Left hindlimb (tissue), 1 donor: ENCODE results near the gene ADGRA1.
A peak's percentile ranks its signal among the peaks of the same experiment; 100 is the strongest.
"Not testable (repeated sequence)": the region's sequence is repeated elsewhere in the genome, so short reads cannot be mapped to it uniquely, and the experiment has no call there.

Source experiments
- DNase-seq: peaks from one replicate; pipeline ENCODE4 v3.0.0-alpha.2; 2018

ADGRA1 gene

GRCh38 chr10:133097961-133098360 is 10.2 kb downstream of the ADGRA1 start:
- no peak for DNase-seq

GRCh38 chr10:133098426-133099124 is 10.9 kb downstream of the ADGRA1 start:
- no peak for DNase-seq

GRCh38 chr10:133099571-133099970 is 11.8 kb downstream of the ADGRA1 start:
- no peak for DNase-seq

DNA sequence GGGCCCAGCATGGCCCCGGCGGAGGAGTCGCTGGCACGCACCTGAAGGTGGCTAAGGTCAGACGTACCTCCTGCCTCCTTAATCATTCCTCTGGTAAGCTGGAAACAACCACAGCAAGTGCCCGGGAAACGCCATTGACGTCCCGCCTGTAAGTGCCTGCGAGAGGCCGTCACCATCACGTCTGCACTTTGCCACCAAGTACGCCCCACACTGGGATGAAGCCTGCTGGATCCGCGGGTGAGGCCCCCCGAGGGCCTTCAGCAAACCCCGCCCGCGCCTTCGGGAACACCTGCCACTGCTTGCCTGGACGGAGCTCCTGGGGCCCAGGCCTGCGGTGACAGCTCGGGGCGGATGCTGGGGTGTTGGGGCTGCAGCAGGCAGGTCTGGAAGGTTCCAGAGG is 12.5 kb downstream of the ADGRA1 start:
- no peak for DNase-seq

DNA sequence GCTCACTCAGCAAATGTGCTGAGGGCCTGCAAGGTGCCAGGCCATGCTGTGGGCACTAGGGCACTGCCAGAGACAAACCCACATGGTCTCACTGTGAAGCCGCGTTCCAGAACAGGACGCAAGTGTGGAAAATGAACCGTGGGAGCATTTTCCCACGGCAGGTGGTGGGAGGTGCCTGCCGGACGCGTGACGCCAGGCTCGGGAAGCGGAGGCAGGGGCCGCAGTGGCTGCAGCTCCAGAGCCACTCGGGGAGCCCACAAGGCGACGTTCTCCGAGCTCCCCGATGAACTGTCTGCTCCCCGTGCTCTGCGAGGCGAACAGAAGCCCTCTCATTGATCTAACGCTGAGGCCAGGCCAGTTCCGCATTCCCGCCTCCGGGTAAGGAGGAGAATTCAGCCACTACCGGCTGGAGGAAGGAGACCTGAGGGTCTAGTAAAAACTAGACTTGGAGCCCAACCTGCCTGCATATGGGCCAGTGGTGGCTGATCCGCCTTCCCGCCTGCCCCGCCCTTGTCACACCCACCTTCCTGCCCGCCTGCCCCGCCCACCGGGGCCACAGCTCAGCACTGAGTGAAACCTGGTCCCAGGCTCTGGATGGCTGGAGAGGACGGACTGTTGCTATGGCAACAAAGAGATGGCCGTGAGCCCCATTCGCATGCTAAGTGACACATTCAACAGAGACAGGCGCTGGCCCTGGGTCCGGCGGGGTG is 13.1 kb downstream of the ADGRA1 start:
- DNase-seq: no peak

GRCh38 chr10:133101416-133101810 is 13.7 kb downstream of the ADGRA1 start:
- DNase-seq: no peak

DNA sequence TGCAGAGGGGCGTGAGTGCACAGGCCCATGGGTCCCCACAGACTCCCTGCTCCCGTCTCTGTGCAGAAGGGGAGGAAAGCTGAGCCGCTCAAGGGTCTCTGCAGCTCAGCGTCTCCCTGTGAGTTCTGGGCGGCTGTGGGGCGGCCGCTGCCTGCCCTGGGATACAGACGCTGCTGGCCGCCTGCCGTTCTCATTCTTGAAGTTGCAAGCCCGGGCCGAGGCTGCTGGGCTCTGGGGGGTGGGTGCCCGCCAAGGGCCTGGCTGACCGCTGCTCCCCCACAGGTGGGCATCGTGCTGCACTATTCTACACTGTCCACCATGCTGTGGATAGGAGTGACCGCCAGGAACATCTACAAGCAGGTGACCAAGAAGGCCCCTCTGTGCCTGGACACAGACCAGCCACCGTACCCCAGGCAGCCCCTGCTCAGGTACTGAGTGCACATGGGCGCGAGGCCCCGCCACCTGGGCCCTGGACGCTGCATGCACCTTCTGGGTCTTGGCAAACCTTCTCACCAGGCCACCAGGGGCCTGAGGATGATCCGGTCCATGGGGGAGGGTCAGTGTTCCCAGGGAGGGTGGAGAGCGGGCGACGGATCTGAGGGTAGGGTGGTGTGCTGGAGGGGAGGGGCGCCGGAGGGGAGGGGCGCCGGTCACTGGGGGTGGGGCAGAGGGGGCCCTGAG is 14.8 kb downstream of the ADGRA1 start:
- no peak for DNase-seq

DNA sequence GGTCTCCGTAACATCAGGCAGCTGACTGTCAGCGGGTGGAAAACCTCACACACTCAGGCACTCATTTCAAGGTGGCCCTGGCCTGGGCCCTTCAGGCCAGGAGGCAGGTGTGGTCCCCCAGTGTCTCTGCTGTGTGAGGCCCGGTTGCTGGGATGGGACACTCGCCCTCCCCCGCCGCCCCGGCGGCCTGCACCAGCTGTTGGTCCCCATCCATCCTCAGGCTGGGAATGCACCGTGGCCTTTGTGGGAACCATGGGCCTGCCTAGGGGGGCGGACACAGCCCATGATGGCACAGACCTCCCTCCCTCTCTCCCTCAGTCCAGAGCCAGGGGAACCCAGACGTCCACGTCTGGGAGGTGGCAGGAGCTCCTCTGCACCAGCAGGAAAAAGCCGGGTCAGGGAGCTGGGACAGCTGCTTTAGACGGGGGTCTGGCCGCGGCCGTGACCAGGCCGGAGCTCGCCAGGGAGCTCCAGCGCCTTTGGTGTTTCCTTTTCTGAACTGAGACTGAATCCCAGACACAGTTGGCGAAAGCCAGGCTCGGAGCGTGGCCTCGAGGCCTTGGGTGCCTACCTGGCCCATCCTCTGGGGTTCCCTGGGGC is 15.7 kb downstream of the ADGRA1 start:
- no peak for DNase-seq

DNA sequence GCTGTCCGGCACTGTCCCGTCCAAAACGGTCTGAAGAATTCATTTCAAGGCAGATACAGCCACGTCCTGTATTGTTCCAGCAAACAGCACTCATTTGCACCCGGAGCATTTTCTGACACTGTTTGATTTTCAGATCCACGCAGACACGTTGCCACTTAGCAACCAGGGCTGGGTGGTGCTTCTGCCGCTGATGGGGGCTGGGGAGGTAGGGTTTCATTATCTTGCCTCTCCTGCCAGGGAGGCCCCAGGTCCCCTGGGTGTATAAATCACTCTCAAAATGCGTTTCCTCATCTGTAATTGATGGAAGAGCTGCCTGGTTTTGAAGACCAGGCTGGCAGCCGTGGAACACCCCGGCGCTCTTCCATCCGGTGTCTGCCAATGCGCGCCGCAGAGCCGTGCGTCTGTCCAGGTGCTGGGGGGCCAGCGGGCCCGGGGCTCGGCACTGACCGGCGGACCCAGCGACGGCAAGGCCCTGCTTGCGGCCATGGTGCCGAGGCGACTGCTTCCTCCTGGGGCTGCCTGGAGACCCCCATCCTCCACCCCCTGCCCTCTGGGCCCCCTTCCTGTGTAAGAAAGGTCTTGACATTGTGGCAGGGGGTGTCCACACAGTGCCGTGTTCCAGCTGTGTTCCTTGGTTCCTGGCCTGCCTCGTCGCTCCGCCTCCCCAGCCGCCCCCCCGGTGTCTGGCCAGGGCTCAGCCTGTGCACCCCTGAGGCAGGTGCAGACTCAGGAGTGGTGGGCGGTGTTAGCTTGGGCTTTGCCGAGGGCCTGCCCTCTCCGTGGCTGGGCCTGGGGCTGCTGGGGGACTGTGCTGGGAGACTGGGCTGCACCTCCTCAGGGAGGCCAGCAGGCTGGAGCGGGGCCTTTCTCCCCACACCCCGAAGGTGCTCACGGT is 16.6 kb downstream of the ADGRA1 start:
- DNase-seq: no peak

DNA sequence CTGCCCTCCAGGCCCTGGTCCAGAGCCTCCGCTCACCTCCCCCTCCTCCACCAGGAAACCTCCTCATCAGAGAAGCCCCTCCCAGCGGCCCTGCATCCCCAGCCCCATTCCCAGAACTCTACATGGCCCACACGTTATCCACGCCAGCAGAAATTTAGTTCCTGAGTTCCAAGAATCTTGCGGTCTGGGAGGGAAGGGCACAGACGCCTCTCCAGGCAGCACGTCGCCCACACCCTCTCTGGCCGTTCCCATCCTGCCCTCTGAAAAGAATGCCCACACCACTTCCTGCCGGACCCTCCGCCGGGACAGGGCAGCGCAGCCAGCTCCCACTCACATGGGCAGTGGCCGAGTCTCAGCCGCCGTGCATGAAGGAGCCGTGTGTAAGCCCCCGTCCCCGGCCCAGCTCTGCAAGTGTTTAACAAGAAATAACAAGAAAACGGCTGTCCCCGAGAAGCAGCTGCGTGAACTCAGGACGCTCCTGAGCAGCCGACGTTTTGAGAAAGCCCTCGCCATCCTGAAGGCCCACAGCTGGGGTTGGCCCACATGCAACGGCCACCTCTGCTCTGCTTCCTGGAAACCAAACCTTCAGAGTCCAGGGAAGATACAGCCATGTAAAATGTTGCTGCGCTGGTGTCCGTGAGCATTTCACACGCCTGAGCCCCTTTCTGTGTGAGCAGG is 17.4 kb downstream of the ADGRA1 start:
- DNase-seq: no peak

DNA sequence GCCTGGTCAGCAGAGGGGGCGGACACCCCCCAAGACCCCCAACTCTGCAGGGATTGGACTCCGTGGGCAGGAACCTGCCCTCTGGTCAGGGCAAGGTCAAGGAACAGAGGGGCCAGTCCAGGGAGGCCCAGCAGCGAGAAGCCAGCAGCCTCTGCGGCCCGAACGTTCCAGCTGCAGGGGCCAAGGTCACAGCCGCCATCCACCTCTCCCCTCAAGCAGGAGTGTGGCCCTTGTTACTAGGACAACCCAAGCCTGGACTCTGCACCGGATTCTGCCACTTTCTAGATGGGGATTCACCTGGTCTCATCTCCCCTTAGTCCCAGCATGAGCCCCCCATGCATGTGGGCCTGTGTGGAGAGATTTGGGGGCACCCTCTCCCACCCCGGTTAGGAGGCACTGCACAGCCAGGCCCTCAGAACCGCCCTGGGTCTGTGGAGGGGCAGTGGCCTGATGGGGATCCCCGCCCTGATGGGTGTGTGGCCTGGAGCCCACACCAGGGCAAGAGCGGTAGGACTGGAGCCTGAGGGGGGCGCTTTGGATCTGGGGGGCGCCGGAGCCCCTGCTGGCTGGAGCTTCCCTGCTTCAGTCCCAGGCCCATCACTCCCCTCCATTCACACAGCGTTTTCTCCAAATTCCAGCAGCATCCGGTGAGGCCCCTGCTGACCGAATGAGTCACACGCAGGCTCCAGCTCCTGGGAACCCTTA is 18.1 kb downstream of the ADGRA1 start:
- no peak for DNase-seq

DNA sequence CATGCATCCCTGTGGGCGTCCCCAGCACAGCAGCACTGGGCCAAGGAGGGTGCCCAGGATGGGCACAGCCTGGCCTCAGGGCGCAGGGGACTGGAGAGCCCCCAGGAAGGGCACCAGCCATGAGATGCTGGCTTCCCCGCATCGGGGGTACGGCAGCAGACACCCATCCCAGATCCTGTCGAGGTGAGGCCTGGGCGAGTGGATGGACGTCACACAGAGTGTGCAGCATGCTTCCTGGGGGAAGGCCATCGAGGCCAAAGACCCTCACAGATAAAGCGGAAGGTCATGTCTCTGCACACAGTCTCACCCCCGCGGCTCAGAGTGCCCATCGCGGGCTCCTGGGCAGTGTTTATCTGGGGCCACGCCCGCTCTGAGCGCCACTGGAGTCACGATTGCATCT is 18.8 kb downstream of the ADGRA1 start:
- no peak for DNase-seq

DNA sequence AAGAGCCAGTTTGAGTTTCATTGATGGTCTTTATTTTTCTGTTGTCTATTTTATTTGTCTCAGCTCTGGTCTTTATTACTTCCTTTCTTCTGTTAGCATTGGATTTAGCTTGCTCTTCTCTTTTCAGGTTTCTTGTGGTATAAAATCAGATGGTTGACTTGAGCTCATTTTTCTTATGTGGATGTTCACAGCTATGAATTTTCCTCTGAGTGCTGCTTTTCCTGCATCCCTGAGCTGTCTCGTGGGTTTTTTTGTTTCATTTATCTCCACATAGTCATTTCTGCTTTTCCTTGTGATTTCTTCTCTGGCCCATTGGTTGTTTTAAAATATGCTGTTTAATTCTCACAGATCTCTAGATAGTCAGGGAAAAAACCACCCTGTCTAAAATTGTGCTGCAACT is 19.7 kb downstream of the ADGRA1 start:
- no peak for DNase-seq

DNA sequence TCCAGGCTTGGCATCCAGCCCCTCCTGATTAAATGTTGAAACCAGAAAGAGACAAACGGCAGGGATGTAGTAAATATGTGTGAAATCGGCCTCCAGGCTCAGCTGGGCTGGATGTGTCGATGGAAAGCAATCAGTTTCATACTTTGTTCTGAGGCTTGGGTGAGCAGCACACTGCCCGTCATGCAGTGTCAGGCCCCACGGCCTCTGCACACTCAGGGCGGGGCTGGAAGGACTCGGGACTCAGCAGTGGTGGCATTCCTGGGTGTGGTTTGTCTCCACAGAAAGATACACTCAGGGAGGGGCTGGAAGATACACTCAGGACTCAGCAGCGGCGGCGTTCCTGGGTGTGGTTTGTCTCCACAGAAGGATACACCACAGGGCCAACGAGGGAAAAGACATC is 22.0 kb downstream of the ADGRA1 start:
- DNase-seq: no peak

DNA sequence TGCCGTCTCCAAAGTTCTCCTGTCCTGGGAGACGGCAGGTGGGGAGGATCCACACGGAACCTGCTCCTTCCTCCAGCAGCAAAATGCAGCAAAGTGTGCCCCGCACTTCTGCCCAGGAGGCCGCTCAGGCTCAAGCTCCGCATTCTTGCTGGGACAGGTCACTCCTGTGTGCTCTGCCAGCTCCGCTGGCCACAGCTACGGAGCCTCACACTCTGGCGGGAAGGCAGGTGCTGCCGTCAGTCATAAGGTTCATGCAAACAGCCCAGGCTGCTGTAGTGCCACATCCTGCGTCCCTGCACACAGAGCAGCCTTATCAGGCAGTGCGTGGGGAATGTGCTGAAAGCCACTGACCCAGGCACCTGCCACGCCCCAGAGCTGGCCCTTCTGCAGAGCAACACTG is 22.4 kb downstream of the ADGRA1 start:
- peak; percentile 65 for DNase-seq

- DNase-seq: no peak
These were observed 23.0 kb downstream of the ADGRA1 start for GRCh38 chr10:133110609-133111275.

DNA sequence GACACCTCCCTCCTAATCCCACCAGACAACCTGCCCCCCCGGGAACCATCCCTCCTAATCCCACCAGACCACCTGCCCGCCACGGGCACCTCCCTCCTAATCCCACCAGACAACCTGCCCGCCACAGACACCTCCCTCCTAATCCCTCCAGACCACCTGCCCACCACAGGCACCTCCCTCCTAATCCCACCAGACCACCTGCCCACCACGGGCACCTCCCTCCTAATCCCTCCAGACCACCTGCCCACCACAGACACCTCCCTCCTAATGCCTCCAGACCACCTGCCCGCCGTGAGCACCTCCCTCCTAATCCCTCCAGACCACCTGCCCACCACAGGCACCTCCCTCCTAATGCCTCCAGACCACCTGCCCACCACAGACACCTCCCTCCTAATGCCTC is 23.9 kb downstream of the ADGRA1 start:
- not testable (repeated sequence) for DNase-seq

- no peak for DNase-seq
These were observed 25.6 kb downstream of the ADGRA1 start for GRCh38 chr10:133113146-133113830.

GRCh38 chr10:133113847-133114246 is 26.1 kb downstream of the ADGRA1 start:
- no peak for DNase-seq

DNA sequence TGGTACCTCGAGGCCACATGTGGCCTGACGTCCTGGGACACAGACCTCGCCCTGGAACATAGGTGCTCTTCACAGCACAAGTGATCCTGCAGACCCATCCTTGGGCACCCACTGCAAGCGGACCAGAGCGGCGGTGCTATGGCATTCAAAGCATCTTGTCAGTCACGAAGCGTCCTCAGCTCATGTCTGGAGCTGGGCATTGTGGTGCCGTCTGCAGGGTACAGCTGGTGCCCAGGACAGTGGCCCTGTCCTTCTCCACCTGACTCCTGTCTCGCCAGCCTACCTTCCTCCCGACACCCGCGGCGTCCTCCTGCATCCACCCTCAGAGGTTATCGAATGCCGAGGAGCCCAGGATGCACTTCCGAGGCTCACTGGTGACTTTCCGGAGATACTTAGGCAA is 26.5 kb downstream of the ADGRA1 start:
- DNase-seq: no peak
